Measurements from ENCODE around the gene ZCCHC2.

GRCh38 chr18:62505669-62506494, 16.9 kb upstream of the ZCCHC2 start:
- TF ChIP-seq CTCF (IDR thresholded peaks at IDR 0.05) (no peak), POLR2AphosphoS5 (IDR thresholded peaks at IDR 0.05) (peak in 1 of 4 donors; percentile 3)

All from sigmoid colon (tissue), 4 donors.